Measurements from ENCODE around the gene NKX2-2.

The NKX2-2 gene

GRCh38 chr20:21521596-21522480 is 8.0 kb upstream of the NKX2-2 start:
- no peak for DNase-seq (ENCODE audit: low read depth in 3 of 3)

GRCh38 chr20:21520702-21521595 is 7.1 kb upstream of the NKX2-2 start:
- no peak for DNase-seq (ENCODE audit: low read depth in 3 of 3)

- no peak for DNase-seq (ENCODE audit: low read depth in 3 of 3)
Measured at GRCh38 chr20:21519136-21519584, 5.3 kb upstream of the NKX2-2 start.

GRCh38 chr20:21518292-21518991 is 4.6 kb upstream of the NKX2-2 start:
- no peak for DNase-seq (ENCODE audit: low read depth in 3 of 3)

GRCh38 chr20:21517566-21518277 is 3.9 kb upstream of the NKX2-2 start:
- no peak for DNase-seq (ENCODE audit: low read depth in 3 of 3)

GRCh38 chr20:21516861-21517565 is 3.1 kb upstream of the NKX2-2 start:
- no peak for DNase-seq (ENCODE audit: low read depth in 3 of 3)

- no peak for DNase-seq (ENCODE audit: low read depth in 3 of 3)
Measured at GRCh38 chr20:21516180-21516567, 2.3 kb upstream of the NKX2-2 start.

- DNase-seq (ENCODE audit: low read depth in 3 of 3): no peak
Measured at GRCh38 chr20:21515300-21516179, 1.7 kb upstream of the NKX2-2 start.

- no peak for DNase-seq (ENCODE audit: low read depth in 3 of 3)
Measured at GRCh38 chr20:21514553-21515251, 838 bp upstream of the NKX2-2 start.

GRCh38 chr20:21513181-21513663 is 642 bp downstream of the NKX2-2 start:
- DNase-seq (ENCODE audit: low read depth in 3 of 3): no peak

GRCh38 chr20:21512634-21513180 is 1.2 kb downstream of the NKX2-2 start:
- DNase-seq (ENCODE audit: low read depth in 3 of 3): no peak

GRCh38 chr20:21511850-21512633 is 1.8 kb downstream of the NKX2-2 start:
- DNase-seq (ENCODE audit: low read depth in 3 of 3): no peak

GRCh38 chr20:21511485-21511849 is 2.4 kb downstream of the NKX2-2 start:
- no peak for DNase-seq (ENCODE audit: low read depth in 3 of 3)

GRCh38 chr20:21510414-21511384 is 3.2 kb downstream of the NKX2-2 start:
- DNase-seq (ENCODE audit: low read depth in 3 of 3): no peak

- no peak for DNase-seq (ENCODE audit: low read depth in 3 of 3)
Measured at GRCh38 chr20:21509597-21510371, 4.1 kb downstream of the NKX2-2 start.

- DNase-seq (ENCODE audit: low read depth in 3 of 3): no peak
Measured at GRCh38 chr20:21509079-21509596, 4.7 kb downstream of the NKX2-2 start.
